Right atrium auricular region (tissue), 2 donors: ENCODE data around the gene HNRNPDL. TPM values are rescaled to one million over a fixed set of nuclear protein-coding genes. Genes with fewer than 3 reads are reported as not detected.
"Not testable (repeated sequence)": the region's sequence is repeated elsewhere in the genome, so short reads cannot be mapped to it uniquely, and the experiment has no call there.

Experiments
- DNase-seq: peaks from one replicate; pipeline ENCODE4 v3.0.0-alpha.2; 2019; ENCODE audit warnings: low spot score
- H3K27ac ChIP-seq, 2 donors: fragments of 200-600 bp; sonication (generic); 1 replicate in 1 of 2; 2 replicates in 1 of 2; pipeline ENCODE4 v1.5.1; 2016 to 2019
- H3K27me3 ChIP-seq, 2 donors: fragments of 200-600 bp; sonication (generic); one replicate each; pipeline versions ENCODE4 v1.5.1 to v1.6.0; 2017 to 2019
- H3K36me3 ChIP-seq: fragments of 200-600 bp; sonication (generic); one replicate; pipeline ENCODE4 v1.5.1; 2016
- H3K4me1 ChIP-seq, 2 donors: fragments of 200-600 bp; sonication (generic); one replicate each; pipeline versions ENCODE4 v1.5.1 to v1.6.0; 2017 to 2019
- H3K4me3 ChIP-seq, 2 donors: fragments of 200-600 bp; sonication (generic); 1 replicate in 1 of 2; 2 replicates in 1 of 2; pipeline ENCODE4 v1.5.1; 2017 to 2019; ENCODE audit warnings: mild to moderate bottlenecking in 1 of 2, moderate library complexity in 1 of 2
- H3K9me3 ChIP-seq, 2 donors: fragments of 200-600 bp; sonication (generic); one replicate each; pipeline ENCODE4 v1.5.1; 2019
- CTCF ChIP-seq, 2 donors: fragments of 200-600 bp; sonication (generic); IDR thresholded peaks; one replicate each; pipeline ENCODE4 v1.5.1; 2019; ENCODE audit warnings: antibody characterized with exemption in 2 of 2
- total RNA-seq, 2 donors: library from RNA; depleted of rRNA; stranded (reverse); fragments of >200 nt; gene quantifications; one replicate each; pipeline ENCODE4 v1.1.0, GENCODE V29; 2016

Gene HNRNPDL
- total RNA-seq, 2 donors from 2014 or later = 81.2 to 85.4 TPM

GRCh38 chr4:82415922-82416365 is 14.3 kb downstream of the HNRNPDL start:
- no peak for TF ChIP-seq CTCF (IDR thresholded peaks at IDR 0.05)
- Histone ChIP-seq H3K27me3 (no peaks in the 10 kb centered on the region), H3K27ac (no peak overlapping the region), H3K4me3 (no peak overlapping the region), H3K4me1 (no peaks in the 10 kb centered on the region), H3K9me3 (peaks cover 0 to 5% of the 10 kb centered on the region in 2 donors), H3K36me3 (no peaks in the 10 kb centered on the region)
- no peak for DNase-seq

GRCh38 chr4:82415061-82415460 is 15.2 kb downstream of the HNRNPDL start:
- not testable (repeated sequence) for DNase-seq

DNA sequence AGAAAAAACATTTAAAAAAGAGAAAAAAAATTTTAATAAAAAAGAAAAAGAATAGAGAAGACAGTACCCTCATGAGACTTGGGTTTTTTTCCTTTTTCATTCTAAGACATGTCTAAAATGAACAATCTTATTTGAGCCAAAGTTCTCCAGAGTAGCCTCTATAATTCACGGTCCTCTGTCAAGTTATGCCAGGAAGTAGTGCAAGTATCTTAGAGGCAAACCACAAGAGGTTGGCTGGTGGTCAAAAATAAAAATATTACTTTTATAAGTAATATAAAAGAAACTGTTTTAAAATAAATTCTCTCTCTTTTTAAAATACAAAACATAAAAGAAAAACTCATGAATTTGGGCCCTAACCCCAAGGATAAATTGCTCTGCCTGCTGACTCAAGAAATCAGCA is 26.5 kb downstream of the HNRNPDL start:
- no peak for TF ChIP-seq CTCF (IDR thresholded peaks at IDR 0.05)
- no peak for DNase-seq
- no peaks in the 10 kb centered on the region for H3K27me3 ChIP-seq

More at GRCh38 chr4:82415061-82415460, 15.2 kb downstream of the HNRNPDL start:
- H3K36me3 ChIP-seq, H3K4me1 ChIP-seq, H3K4me3 ChIP-seq, H3K9me3 ChIP-seq, H3K27ac ChIP-seq, H3K27me3 ChIP-seq: not testable (repeated sequence)

GRCh38 chr4:82402196-82402775 is 28.0 kb downstream of the HNRNPDL start:
- H3K4me3 ChIP-seq = no peak overlapping the region
- no peak for TF ChIP-seq CTCF (IDR thresholded peaks at IDR 0.05)
- H3K27me3 ChIP-seq = no peaks in the 10 kb centered on the region
- no peaks in the 10 kb centered on the region for H3K36me3 ChIP-seq
- H3K4me1 ChIP-seq = no peaks in the 10 kb centered on the region
- no peaks in the 10 kb centered on the region for H3K9me3 ChIP-seq
- DNase-seq = no peak
- H3K27ac ChIP-seq = no peak overlapping the region

More for the DNA sequence above, 26.5 kb downstream of the HNRNPDL start:
- no peaks in the 10 kb centered on the region for H3K36me3 ChIP-seq
- no peaks in the 10 kb centered on the region for H3K4me1 ChIP-seq
- H3K27ac ChIP-seq = no peak overlapping the region
- H3K9me3 ChIP-seq = no peaks in the 10 kb centered on the region
- no peak overlapping the region for H3K4me3 ChIP-seq

DNA sequence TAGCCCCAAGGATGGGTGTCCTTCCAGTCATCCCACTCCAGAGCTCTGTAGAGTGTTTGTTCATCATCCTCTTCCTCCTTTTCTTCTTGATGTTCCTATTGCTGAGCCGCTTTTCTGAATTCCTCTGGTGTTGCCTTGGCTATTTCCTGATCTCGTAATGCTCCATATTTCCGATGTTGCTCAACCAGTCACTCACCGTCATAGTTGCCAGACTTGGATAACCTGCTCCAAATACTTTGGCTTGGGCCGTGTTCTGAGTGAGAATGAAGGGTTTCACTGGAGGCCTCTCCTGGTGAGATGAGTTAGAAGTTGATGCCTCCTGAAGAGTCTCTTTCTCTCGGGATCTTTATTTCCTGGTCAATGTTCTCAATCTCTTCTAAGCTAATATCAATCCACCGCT is 28.7 kb downstream of the HNRNPDL start:
- TF ChIP-seq CTCF (IDR thresholded peaks at IDR 0.05) = no peak
- Histone ChIP-seq H3K4me3 (no peak overlapping the region), H3K4me1 (no peaks in the 10 kb centered on the region), H3K9me3 (no peaks in the 10 kb centered on the region), H3K27me3 (no peaks in the 10 kb centered on the region), H3K36me3 (no peaks in the 10 kb centered on the region), H3K27ac (no peak overlapping the region)
- no peak for DNase-seq

- TF ChIP-seq CTCF (IDR thresholded peaks at IDR 0.05) = no peak
- DNase-seq = no peak
- Histone ChIP-seq H3K4me1 (no peaks in the 10 kb centered on the region), H3K36me3 (no peaks in the 10 kb centered on the region), H3K9me3 (no peaks in the 10 kb centered on the region), H3K27ac (no peak overlapping the region), H3K27me3 (no peaks in the 10 kb centered on the region), H3K4me3 (no peak overlapping the region)
Observed at GRCh38 chr4:82398263-82398662, 32.0 kb downstream of the HNRNPDL start.
